Fibroblast of lung (primary cell): ENCODE data around the gene ESRRB.

ENCODE experiments used
- CTCF ChIP-seq, 2 donors: IDR thresholded peaks in 1 of 2; conservative IDR thresholded peaks in 1 of 2; 1 replicate in 1 of 2; 2 replicates in 1 of 2; pipeline ENCODE4 v1.5.1; 2011 to 2012; ENCODE audit warnings: low read length in 2 of 2, control low read depth in 1 of 2, inconsistent platforms in 1 of 2, low read depth in 1 of 2, mild to moderate bottlenecking in 1 of 2
- EZH2 ChIP-seq: IDR thresholded peaks from 2 replicates; pipeline ENCODE4 v1.5.1; 2012; ENCODE audit warnings: low read length, control low read depth, mild to moderate bottlenecking; ENCODE audit errors: missing control alignments

- TF ChIP-seq CTCF (conservative IDR thresholded peaks at IDR 0.05 in 1 of 2, IDR thresholded peaks at IDR 0.05 in 1 of 2; ENCODE audit: low read depth in 1 of 2, low read length in 2 of 2) (no peak), EZH2 (no peak)
These were observed 50.3 kb downstream of the ESRRB start for GRCh38 chr14:76426161-76426696.
